ENCODE data around the gene CATSPERD.

DNA sequence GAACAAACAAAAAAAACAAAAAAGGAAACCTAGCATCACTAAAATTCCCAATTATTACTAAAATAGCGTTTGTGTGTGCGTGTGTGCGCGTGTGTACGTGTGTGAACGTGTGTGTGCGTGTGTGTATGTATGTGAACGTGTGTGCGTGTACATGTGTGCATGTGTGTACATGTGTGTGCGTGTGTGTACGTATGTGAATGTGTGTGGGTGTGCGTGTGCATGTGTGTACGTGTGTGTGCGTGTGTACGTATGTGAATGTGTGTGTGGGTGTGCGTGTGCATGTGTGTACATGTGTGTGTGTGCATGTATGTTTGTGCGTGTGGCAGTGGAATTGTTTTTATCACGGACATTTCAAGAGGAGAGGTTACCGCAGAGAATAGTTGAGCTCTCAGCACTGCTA is 21.6 kb downstream of the CATSPERD start:
- TF ChIP-seq, protein P1, sequence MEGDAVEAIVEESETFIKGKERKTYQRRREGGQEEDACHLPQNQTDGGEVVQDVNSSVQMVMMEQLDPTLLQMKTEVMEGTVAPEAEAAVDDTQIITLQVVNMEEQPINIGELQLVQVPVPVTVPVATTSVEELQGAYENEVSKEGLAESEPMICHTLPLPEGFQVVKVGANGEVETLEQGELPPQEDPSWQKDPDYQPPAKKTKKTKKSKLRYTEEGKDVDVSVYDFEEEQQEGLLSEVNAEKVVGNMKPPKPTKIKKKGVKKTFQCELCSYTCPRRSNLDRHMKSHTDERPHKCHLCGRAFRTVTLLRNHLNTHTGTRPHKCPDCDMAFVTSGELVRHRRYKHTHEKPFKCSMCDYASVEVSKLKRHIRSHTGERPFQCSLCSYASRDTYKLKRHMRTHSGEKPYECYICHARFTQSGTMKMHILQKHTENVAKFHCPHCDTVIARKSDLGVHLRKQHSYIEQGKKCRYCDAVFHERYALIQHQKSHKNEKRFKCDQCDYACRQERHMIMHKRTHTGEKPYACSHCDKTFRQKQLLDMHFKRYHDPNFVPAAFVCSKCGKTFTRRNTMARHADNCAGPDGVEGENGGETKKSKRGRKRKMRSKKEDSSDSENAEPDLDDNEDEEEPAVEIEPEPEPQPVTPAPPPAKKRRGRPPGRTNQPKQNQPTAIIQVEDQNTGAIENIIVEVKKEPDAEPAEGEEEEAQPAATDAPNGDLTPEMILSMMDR (IDR thresholded peaks at IDR 0.05) = no peak
- TF ChIP-seq POLR2A (IDR thresholded peaks at IDR 0.05) = no peak
